Endothelial cell of umbilical vein (primary cell): ENCODE results near the gene POFUT2. TPM values are rescaled to one million over a fixed set of nuclear protein-coding genes. Genes with fewer than 3 reads are reported as not detected.

ENCODE experiments used
- BruUV-seq: library from RNA; stranded (reverse); fragments of 400-500 nt; replicated peaks from 2 replicates; lab custom pipeline; 2021; lab: Mats Ljungman, UMichigan
- CTCF ChIA-PET: fragments of 300-600, 350-600 bp; sonication (Branson Sonifier 250); formaldehyde crosslinking; loops from one replicate; lab custom pipeline; 2021; ENCODE audit warnings: antibody characterized with exemption, inconsistent platforms; lab: Charles Lee
- POLR2A ChIA-PET: fragments of 300-600, 350-600 bp; sonication (Branson Sonifier 250); formaldehyde crosslinking; loops from one replicate; lab custom pipeline; 2021; ENCODE audit warnings: antibody characterized with exemption, inconsistent platforms; lab: Charles Lee
- DNase-seq: peaks from one replicate; pipeline ENCODE4 v3.0.0-alpha.2; 2011; ENCODE audit warnings: low read depth, low spot score
- FAIRE-seq: peaks from 2 replicates; lab custom pipeline; 2011; peaks lifted over from hg19 to GRCh38; lab: Jason Lieb, UNC
- H2AFZ ChIP-seq: 2 replicates; pipeline ENCODE4 v1.6.0; 2012; ENCODE audit warnings: low read depth, low read length, control low read depth, inconsistent platforms
- H3K27ac ChIP-seq: 2 replicates; pipeline ENCODE4 v1.5.1; 2011; ENCODE audit warnings: low read depth, mild to moderate bottlenecking, control low read depth, low read length, moderate library complexity; ENCODE audit not compliant: insufficient read depth
- H3K27me3 ChIP-seq, 2 experiments: 2 replicates each; pipeline versions ENCODE4 v1.6.0 to v1.6.1; 2011; ENCODE audit warnings: low read length in 2 of 2, mixed read lengths in 1 of 2; ENCODE audit not compliant: control insufficient read depth in 2 of 2, insufficient read depth in 2 of 2
- H3K36me3 ChIP-seq, 2 experiments: 2 replicates in 1 of 2; 3 replicates in 1 of 2; pipeline ENCODE4 v1.5.1; 2011; ENCODE audit warnings: low read length in 2 of 2, mild to moderate bottlenecking in 1 of 2, moderate library complexity in 1 of 2; ENCODE audit not compliant: control insufficient read depth in 2 of 2, insufficient read depth in 2 of 2; ENCODE audit errors: extremely low read depth in 1 of 2
- H3K4me1 ChIP-seq: 3 replicates; pipeline ENCODE4 v1.5.1; 2011; ENCODE audit warnings: mild to moderate bottlenecking, low read length; ENCODE audit not compliant: control insufficient read depth, insufficient read depth; ENCODE audit errors: extremely low read depth
- H3K4me2 ChIP-seq: 2 replicates; pipeline ENCODE4 v1.6.1; 2011; ENCODE audit warnings: low read length, control low read depth, mixed read lengths; ENCODE audit not compliant: insufficient read depth
- H3K4me3 ChIP-seq, 3 experiments: fragments of 200-600 bp in 1 of 3; sonication (generic), shearing (Covaris generic) in 1 of 3; replicated peaks in 1 of 3; 2 replicates each; pipeline ENCODE4 v1.5.1; 2011 to 2016; ENCODE audit warnings: control low read depth in 3 of 3, low read length in 3 of 3, mild to moderate bottlenecking in 2 of 3, inconsistent platforms in 1 of 3, low read depth in 1 of 3, moderate library complexity in 1 of 3; ENCODE audit not compliant: insufficient read depth in 1 of 3
- H3K79me2 ChIP-seq: 2 replicates; pipeline ENCODE4 v1.6.0; 2012; ENCODE audit warnings: low read length, inconsistent platforms; ENCODE audit not compliant: control insufficient read depth, insufficient read depth
- H3K9ac ChIP-seq: replicated peaks from 2 replicates; pipeline ENCODE3; 2011; ENCODE audit warnings: low read length, control low read depth; ENCODE audit not compliant: insufficient read depth; ENCODE audit errors: extremely low read depth
- H3K9me1 ChIP-seq: replicated peaks from 3 replicates; pipeline ENCODE4 v1.6.0; 2011; ENCODE audit warnings: mild to moderate bottlenecking, low read length; ENCODE audit not compliant: control insufficient read depth, insufficient read depth; ENCODE audit errors: extremely low read depth
- H3K9me3 ChIP-seq: replicated peaks from 2 replicates; pipeline ENCODE4 v1.5.1; 2012; ENCODE audit warnings: low read length, inconsistent platforms; ENCODE audit not compliant: control insufficient read depth, insufficient read depth
- H4K20me1 ChIP-seq: replicated peaks from 2 replicates; pipeline ENCODE3; 2011; ENCODE audit warnings: mild to moderate bottlenecking, low read length; ENCODE audit not compliant: control insufficient read depth, insufficient read depth; ENCODE audit errors: extremely low read depth
- EZH2 ChIP-seq: IDR thresholded peaks from 2 replicates; pipeline ENCODE4 v1.6.1; 2012; ENCODE audit warnings: borderline replicate concordance, low read depth, mild to moderate bottlenecking, moderate library complexity, low read length, inconsistent platforms; ENCODE audit not compliant: severe bottlenecking
- FOS ChIP-seq: IDR thresholded peaks from 2 replicates; pipeline ENCODE4 v1.6.1; 2011; ENCODE audit warnings: mild to moderate bottlenecking, low read length, moderate library complexity, borderline replicate concordance; ENCODE audit not compliant: insufficient read depth
- GATA2 ChIP-seq: IDR thresholded peaks from 2 replicates; pipeline ENCODE4 v1.7.0; 2011; ENCODE audit warnings: low read depth, mild to moderate bottlenecking, moderate library complexity, mixed read lengths, low read length; ENCODE audit not compliant: insufficient read length, insufficient read depth
- MYC ChIP-seq: IDR thresholded peaks from one replicate; pipeline ENCODE4 v1.6.1; 2011; ENCODE audit warnings: mild to moderate bottlenecking, low read depth, low read length
- POLR2A ChIP-seq: IDR thresholded peaks from 2 replicates; pipeline ENCODE4 v1.6.1; 2012; ENCODE audit warnings: low read depth, mild to moderate bottlenecking, control low read depth, low read length
- POLR2AphosphoS5 ChIP-seq: IDR thresholded peaks from 2 replicates; pipeline ENCODE4 v1.6.1; 2012; ENCODE audit warnings: low read depth, mild to moderate bottlenecking, control low read depth, low read length, moderate library complexity; ENCODE audit not compliant: insufficient read depth
- dilution Hi-C: fragments of 300-500 bp; cut with MboI; formaldehyde crosslinking; loops from one replicate; pipeline ENCODE4 v1.15.0; 2019; ENCODE audit warnings: low sequenced_read_pairs; ENCODE audit not compliant: extremely low pct_ligation_motif_present
- intact Hi-C: fragments of 100-400 bp; cut with micrococcal nuclease; formaldehyde crosslinking; loops from one replicate; pipeline ENCODE4 v1.10.0; 2022
- polyA plus RNA-seq, 4 experiments: library from polyadenylated mRNA; depleted of rRNA in 3 of 4; stranded (reverse) in 3 of 4; unstranded in 1 of 4; fragments of >200 nt; gene quantifications; 2 replicates each; pipeline versions ENCODE4 v1.2.1 to v1.2.3, GENCODE V29; 2011 to 2012; ENCODE audit warnings: missing spikeins in 1 of 4
- total RNA-seq: library from RNA; stranded (reverse); gene quantifications from 2 replicates; pipeline ENCODE4 v1.2.3, GENCODE V29; 2021
- TF ChIP-seq, protein P1 (sequence below): IDR thresholded peaks from 2 replicates; pipeline ENCODE4 v1.6.1; 2011; ENCODE audit not compliant: insufficient read depth, insufficient read length
- TF ChIP-seq, protein P2 (sequence below), 2 donors: IDR thresholded peaks; 1 replicate in 1 of 2; 2 replicates in 1 of 2; pipeline ENCODE4 v1.5.1; 2011; ENCODE audit warnings: low read length in 2 of 2, mild to moderate bottlenecking in 2 of 2, moderate library complexity in 2 of 2, control low read depth in 1 of 2, inconsistent platforms in 1 of 2, low read depth in 1 of 2; ENCODE audit not compliant: insufficient read depth in 1 of 2; ENCODE audit errors: extremely low read depth in 1 of 2

POFUT2 gene
- total and polyA plus RNA-seq, 2 donors (not counting 3 experiments of a cell fraction or from before 2014, with no cell fraction given), result 30.7 to 47.5 TPM

DNA sequence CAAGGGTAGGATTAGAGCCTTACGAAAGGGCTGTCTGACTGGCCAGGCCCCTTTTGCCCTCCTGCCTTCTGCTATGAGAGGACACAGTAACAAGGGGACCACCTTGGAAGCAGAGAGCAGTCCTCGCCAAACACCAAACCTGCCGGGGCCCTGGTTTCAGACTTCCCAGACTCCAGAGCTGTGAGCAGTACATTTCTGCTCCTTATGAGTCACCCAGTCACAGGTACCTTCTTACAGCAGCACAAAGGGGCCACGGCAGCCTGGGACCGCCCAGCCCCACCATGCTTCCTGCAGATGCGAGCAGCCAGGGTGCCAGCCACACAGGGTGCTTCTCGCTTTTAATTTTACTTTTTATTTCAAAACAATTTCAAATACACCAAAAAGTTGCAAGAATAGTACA, 17.2 kb upstream of the POFUT2 start:
- no peak overlapping the region for H3K27ac ChIP-seq
- H3K9ac ChIP-seq, result no peak overlapping the region
- DNase-seq (no peak), FAIRE-seq (no peak)
- CTCF ChIA-PET, result no interaction called here
- no peaks in the 10 kb centered on the region for H3K36me3 ChIP-seq
- H3K4me3 ChIP-seq, result no peak overlapping the region
- H2AFZ ChIP-seq, result no peak overlapping the region
- H3K79me2 ChIP-seq, result no peaks in the 10 kb centered on the region
- H3K27me3 ChIP-seq, result no peaks in the 10 kb centered on the region
- no peak for TF ChIP-seq FOS
- TF ChIP-seq, protein P1, sequence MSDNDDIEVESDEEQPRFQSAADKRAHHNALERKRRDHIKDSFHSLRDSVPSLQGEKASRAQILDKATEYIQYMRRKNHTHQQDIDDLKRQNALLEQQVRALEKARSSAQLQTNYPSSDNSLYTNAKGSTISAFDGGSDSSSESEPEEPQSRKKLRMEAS, result no peak
- TF ChIP-seq GATA2, result no peak
- no peak for TF ChIP-seq POLR2AphosphoS5
- TF ChIP-seq EZH2, result no peak
- no peak for TF ChIP-seq POLR2A
- TF ChIP-seq, protein P2, sequence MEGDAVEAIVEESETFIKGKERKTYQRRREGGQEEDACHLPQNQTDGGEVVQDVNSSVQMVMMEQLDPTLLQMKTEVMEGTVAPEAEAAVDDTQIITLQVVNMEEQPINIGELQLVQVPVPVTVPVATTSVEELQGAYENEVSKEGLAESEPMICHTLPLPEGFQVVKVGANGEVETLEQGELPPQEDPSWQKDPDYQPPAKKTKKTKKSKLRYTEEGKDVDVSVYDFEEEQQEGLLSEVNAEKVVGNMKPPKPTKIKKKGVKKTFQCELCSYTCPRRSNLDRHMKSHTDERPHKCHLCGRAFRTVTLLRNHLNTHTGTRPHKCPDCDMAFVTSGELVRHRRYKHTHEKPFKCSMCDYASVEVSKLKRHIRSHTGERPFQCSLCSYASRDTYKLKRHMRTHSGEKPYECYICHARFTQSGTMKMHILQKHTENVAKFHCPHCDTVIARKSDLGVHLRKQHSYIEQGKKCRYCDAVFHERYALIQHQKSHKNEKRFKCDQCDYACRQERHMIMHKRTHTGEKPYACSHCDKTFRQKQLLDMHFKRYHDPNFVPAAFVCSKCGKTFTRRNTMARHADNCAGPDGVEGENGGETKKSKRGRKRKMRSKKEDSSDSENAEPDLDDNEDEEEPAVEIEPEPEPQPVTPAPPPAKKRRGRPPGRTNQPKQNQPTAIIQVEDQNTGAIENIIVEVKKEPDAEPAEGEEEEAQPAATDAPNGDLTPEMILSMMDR (IDR thresholded peaks at IDR 0.05; ENCODE audit: extremely low read depth in 1 of 2, insufficient read depth in 1 of 2, low read depth in 1 of 2, low read length in 2 of 2), result no peak
- TF ChIP-seq MYC, result no peak
- H3K9me3 ChIP-seq, result no peaks in the 10 kb centered on the region
- H3K9me1 ChIP-seq, result no peaks in the 10 kb centered on the region
- no peaks in the 10 kb centered on the region for H4K20me1 ChIP-seq
- H3K4me1 ChIP-seq, result peaks cover 23% of the 10 kb centered on the region
- BruUV-seq, result no TSS peak
- intact Hi-C loops (no loop called here), dilution Hi-C loops (no loop called here)
- H3K4me2 ChIP-seq, result no peak overlapping the region
- POLR2A ChIA-PET, result no interaction called here
